ENCODE data around the gene RAB27B. TPM values are rescaled to one million over a fixed set of nuclear protein-coding genes. Genes with fewer than 3 reads are reported as not detected.

The RAB27B gene
- total RNA-seq, 2 experiments from 2014 or later: 2.4 to 2.5 TPM

- Histone ChIP-seq H3K4me1 (ENCODE audit: insufficient read depth, low read length) (no peaks in the 10 kb centered on the region), H3K27me3 (ENCODE audit: control insufficient read depth in 1 of 2, insufficient read depth in 2 of 2, low read length in 2 of 2) (no peaks in the 10 kb centered on the region), H3K9me3 (ENCODE audit: control insufficient read depth in 1 of 2, insufficient read depth in 1 of 2, low read length in 2 of 2) (no peaks in the 10 kb centered on the region), H3K4me3 (ENCODE audit: low read length) (no peak overlapping the region), H3K36me3 (ENCODE audit: insufficient read depth, low read length) (no peaks in the 10 kb centered on the region), H3K27ac (ENCODE audit: low read depth in 1 of 2, low read length in 2 of 2) (no peak overlapping the region)
- Mint-ChIP-seq H3K27me3 (no peaks in the 10 kb centered on the region), H3K27ac (no peak overlapping the region), H3K9me3 (no peaks in the 10 kb centered on the region), H3K4me3 (no peak overlapping the region), H3K36me3 (ENCODE audit: low read depth) (no peaks in the 10 kb centered on the region), H3K4me1 (ENCODE audit: low read depth) (peaks cover 10% of the 10 kb centered on the region)
- ChIA-PET CTCF (no interaction called here), POLR2A (no interaction called here)
- intact Hi-C loops (cut with DNase I, micrococcal nuclease): no loop called here
- DNase-seq (no peak), ATAC-seq (ENCODE audit: poor library complexity) (no peak)
- no peak for TF ChIP-seq CTCF (IDR thresholded peaks at IDR 0.05)
These were observed 45.6 kb downstream of the RAB27B start for GRCh38 chr18:54873884-54874255.

- H3K9me3 ChIP-seq (ENCODE audit: control insufficient read depth in 1 of 2, insufficient read depth in 1 of 2, low read length in 2 of 2): no peaks in the 10 kb centered on the region
- H3K27ac ChIP-seq (ENCODE audit: low read depth in 1 of 2, low read length in 2 of 2): no peak overlapping the region
- H3K4me3 ChIP-seq (ENCODE audit: low read length): no peak overlapping the region
- CTCF ChIA-PET: no interaction called here
- Mint-ChIP-seq H3K4me3 (no peak overlapping the region), H3K36me3 (ENCODE audit: low read depth) (peaks cover 10% of the 10 kb centered on the region), H3K4me1 (ENCODE audit: low read depth) (peaks cover 10% of the 10 kb centered on the region), H3K27ac (no peak overlapping the region), H3K9me3 (no peaks in the 10 kb centered on the region), H3K27me3 (no peaks in the 10 kb centered on the region)
- H3K36me3 ChIP-seq (ENCODE audit: insufficient read depth, low read length): no peaks in the 10 kb centered on the region
- ATAC-seq (ENCODE audit: poor library complexity): no peak
- POLR2A ChIA-PET: no interaction called here
- H3K27me3 ChIP-seq (ENCODE audit: control insufficient read depth in 1 of 2, insufficient read depth in 2 of 2, low read length in 2 of 2): no peaks in the 10 kb centered on the region
- no peak for TF ChIP-seq CTCF (IDR thresholded peaks at IDR 0.05)
- intact Hi-C loops (cut with DNase I, micrococcal nuclease): no loop called here
- no peaks in the 10 kb centered on the region for H3K4me1 ChIP-seq (ENCODE audit: insufficient read depth, low read length)
- DNase-seq: no peak
These were observed 46.8 kb downstream of the RAB27B start for GRCh38 chr18:54875063-54875462.

- Mint-ChIP-seq H3K9me3 (no peaks in the 10 kb centered on the region), H3K27me3 (no peaks in the 10 kb centered on the region), H3K4me3 (no peak overlapping the region), H3K27ac (no peak overlapping the region), H3K36me3 (ENCODE audit: low read depth) (peaks cover 24% of the 10 kb centered on the region), H3K4me1 (ENCODE audit: low read depth) (peaks cover 10% of the 10 kb centered on the region)
- no peaks in the 10 kb centered on the region for H3K36me3 ChIP-seq (ENCODE audit: insufficient read depth, low read length)
- POLR2A ChIA-PET: no interaction called here
- no peak for TF ChIP-seq CTCF (IDR thresholded peaks at IDR 0.05)
- no peak for DNase-seq
- intact Hi-C loops (cut with DNase I, micrococcal nuclease): no loop called here
- CTCF ChIA-PET: interaction anchor here (1.0 kb wide), 1 partner anchor 14 kb away, joined by 3 read pairs; no protein-coding TSS in a partner anchor
- H3K27ac ChIP-seq (ENCODE audit: low read depth in 1 of 2, low read length in 2 of 2): no peak overlapping the region
- H3K9me3 ChIP-seq (ENCODE audit: control insufficient read depth in 1 of 2, insufficient read depth in 1 of 2, low read length in 2 of 2): no peaks in the 10 kb centered on the region
- no peaks in the 10 kb centered on the region for H3K4me1 ChIP-seq (ENCODE audit: insufficient read depth, low read length)
- H3K4me3 ChIP-seq (ENCODE audit: low read length): no peak overlapping the region
- no peaks in the 10 kb centered on the region for H3K27me3 ChIP-seq (ENCODE audit: control insufficient read depth in 1 of 2, insufficient read depth in 2 of 2, low read length in 2 of 2)
- ATAC-seq (ENCODE audit: poor library complexity): no peak
These were observed 48.8 kb downstream of the RAB27B start for GRCh38 chr18:54877076-54877475.

Measured in CD4-positive, alpha-beta T cell (primary cell).